ENCODE measurements around the gene GDF10. TPM values are rescaled to one million over a fixed set of nuclear protein-coding genes. Genes with fewer than 3 reads are reported as not detected.

The GDF10 gene
- total and polyA plus RNA-seq, 9 of the 15 experiments (the other 6 are each of a cell fraction or from before 2014, with no cell fraction given), result 0.03 to 0.20 (median 0.11) TPM; not detected in 6

- TF ChIP-seq ZMIZ1 (IDR thresholded peaks at IDR 0.05; ENCODE audit: low read depth in 2 of 2, low read length in 2 of 2), result no peak
- no peak for TF ChIP-seq BDP1 (IDR thresholded peaks at IDR 0.05; ENCODE audit: insufficient read depth, insufficient read length)
- no peak for TF ChIP-seq NFRKB (IDR thresholded peaks at IDR 0.05; ENCODE audit: low read depth)
- TF ChIP-seq FOXJ2 (tag; IDR thresholded peaks at IDR 0.05), result no peak
- TF ChIP-seq CREB5 (CRISPR knock-in tag; IDR thresholded peaks at IDR 0.05), result no peak
- peak; percentile 63; the same call in 1 of the 2 replicates for TF ChIP-seq KLF1 (tag; IDR thresholded peaks at IDR 0.05)
- TF ChIP-seq TBP (optimal IDR thresholded peaks at IDR 0.05; ENCODE audit: low read depth, low read length), result no peak
- no peak for TF ChIP-seq ZNF699 (CRISPR knock-in tag; IDR thresholded peaks at IDR 0.05; ENCODE audit: insufficient replicate concordance)
- no peak for TF ChIP-seq GATAD2A (IDR thresholded peaks at IDR 0.05)
- TF ChIP-seq ZFPM2 (CRISPR knock-in tag; IDR thresholded peaks at IDR 0.05), result no peak
- TF ChIP-seq PURB (CRISPR knock-in tag; IDR thresholded peaks at IDR 0.05; ENCODE audit: low read depth), result no peak
- no peak for TF ChIP-seq THRA (IDR thresholded peaks at IDR 0.05)
- no peak for TF ChIP-seq ZNF354B (CRISPR knock-in tag; IDR thresholded peaks at IDR 0.05)
- no peak for TF ChIP-seq EGR1 (conservative IDR thresholded peaks at IDR 0.05)
- no peak for TF ChIP-seq CBX3 (IDR thresholded peaks at IDR 0.05; ENCODE audit: borderline replicate concordance in 1 of 2, low read length in 2 of 2)
- 0 out of 2 replicates have a peak, but pooled peaks have one; percentile 54 for TF ChIP-seq NBN (IDR thresholded peaks at IDR 0.05; ENCODE audit: low read depth)
- no peak for TF ChIP-seq KAT8 (IDR thresholded peaks at IDR 0.05; ENCODE audit: low read depth)
- TF ChIP-seq MLLT1 (IDR thresholded peaks at IDR 0.05), result no peak
- TF ChIP-seq KDM1A (IDR thresholded peaks at IDR 0.05), result peak; percentile 79 to 80; a peak in 3 of 4 replicates
- no peak for TF ChIP-seq KLF10 (CRISPR knock-in tag; IDR thresholded peaks at IDR 0.05)
- TF ChIP-seq EZH2 (IDR thresholded peaks at IDR 0.05; ENCODE audit: borderline replicate concordance, low read depth, low read length), result no peak
- no peak for TF ChIP-seq ELF2 (CRISPR knock-in tag; IDR thresholded peaks at IDR 0.05)
- no peak for TF ChIP-seq CSDE1 (IDR thresholded peaks at IDR 0.05)
Measured at GRCh38 chr10:47306387-47307210, 6.6 kb downstream of the GDF10 start (continued).

Data from K562 (cell line).